ENCODE data around the gene CCNG2. TPM values are rescaled to one million over a fixed set of nuclear protein-coding genes. Genes with fewer than 3 reads are reported as not detected.

Gene CCNG2
- total and polyA plus RNA-seq, 9 of the 15 experiments (the other 6 are each of a cell fraction or from before 2014, with no cell fraction given) = 0.49 to 6.6 (median 2.9) TPM

GRCh38 chr4:77194989-77195388 is 38.0 kb downstream of the CCNG2 start (continued):
- no peak for TF ChIP-seq CBX5 (IDR thresholded peaks at IDR 0.05; ENCODE audit: borderline replicate concordance, low read depth)

GRCh38 chr4:77196866-77197265 is 39.9 kb downstream of the CCNG2 start:
- H2AFZ ChIP-seq (ENCODE audit: low read depth, low read length) = no peak overlapping the region
- TF ChIP-seq BRF1 (IDR thresholded peaks at IDR 0.05; ENCODE audit: borderline replicate concordance, extremely low read depth, insufficient read length) = no peak
- no peaks in the 10 kb centered on the region for H3K9me3 ChIP-seq (replicated peaks; ENCODE audit: control insufficient read depth, insufficient read depth, low read depth, low read length)
- no peak overlapping the region for H3K9ac ChIP-seq (ENCODE audit: insufficient read depth in 1 of 2, low read depth in 2 of 2, low read length in 2 of 2)
- BruUV-seq (replicated peaks) = no TSS peak
- no peaks in the 10 kb centered on the region for H3K9me1 ChIP-seq (ENCODE audit: control insufficient read depth, insufficient read depth, low read length)
- no peak for FAIRE-seq
- no peak for DNase-seq (ENCODE audit: extremely low read depth in 1 of 4, low spot score in 3 of 4)
- 15% methylated on average over 4 of the region's 4 CpGs for WGBS (ENCODE audit: insufficient coverage, low coverage, missing lambda C conversion rate)
- intact Hi-C loops (cut with micrococcal nuclease) (no loop called here), in situ Hi-C loops (cut with MboI) (no loop called here)
- no peak overlapping the region for H3K27ac ChIP-seq (ENCODE audit: extremely low read depth, low read depth, low read length)
- H3K4me3 ChIP-seq = no peak overlapping the region
- no peaks in the 10 kb centered on the region for H3K4me1 ChIP-seq (replicated peaks in 1 of 2; ENCODE audit: control insufficient read depth in 2 of 2, insufficient read depth in 2 of 2, low read length in 2 of 2)
- no peaks in the 10 kb centered on the region for H3K36me3 ChIP-seq (ENCODE audit: control insufficient read depth, insufficient read depth, low read length)
- no peak for ATAC-seq
- no peak overlapping the region for H3K4me2 ChIP-seq (ENCODE audit: insufficient read depth, low read length)
- peaks cover 29 to 54% of the 10 kb centered on the region in 2 experiments for H3K27me3 ChIP-seq (ENCODE audit: control insufficient read depth in 2 of 2, insufficient read depth in 2 of 2, low read length in 2 of 2)
- ChIA-PET CTCF (ENCODE audit: low intra/inter-chr PET ratio) (no interaction called here), POLR2A (interaction anchor here (0.5 kb wide), 1 partner anchor 104 kb away, joined by 3 read pairs; no protein-coding TSS in a partner anchor)
- H3K79me2 ChIP-seq (ENCODE audit: control insufficient read depth, insufficient read depth, low read length) = no peaks in the 10 kb centered on the region
- H4K20me1 ChIP-seq (replicated peaks; ENCODE audit: control insufficient read depth, insufficient read depth, low read length) = no peaks in the 10 kb centered on the region

GRCh38 chr4:77197361-77197760 is 40.4 kb downstream of the CCNG2 start:
- POLR2A ChIA-PET = interaction anchor here (0.5 kb wide), 1 partner anchor 105 kb away, joined by 3 read pairs; no protein-coding TSS in a partner anchor
- H2AFZ ChIP-seq (ENCODE audit: low read depth, low read length) = no peak overlapping the region
- FAIRE-seq = no peak
- TF ChIP-seq XRCC4 (IDR thresholded peaks at IDR 0.05; ENCODE audit: extremely low read depth, insufficient read depth, insufficient read length) (no peak), ZNF668 (CRISPR knock-in tag; IDR thresholded peaks at IDR 0.05) (no peak), SRF (CRISPR knock-in tag; IDR thresholded peaks at IDR 0.05) (no peak), TFAM (CRISPR knock-in tag; conservative IDR thresholded peaks at IDR 0.05) (no peak), TRIM28 (IDR thresholded peaks at IDR 0.05) (no peak)

More at GRCh38 chr4:77197361-77197760, 40.4 kb downstream of the CCNG2 start:
- Histone ChIP-seq H3K9ac (ENCODE audit: insufficient read depth in 1 of 2, low read depth in 2 of 2, low read length in 2 of 2) (no peak overlapping the region), H4K20me1 (replicated peaks; ENCODE audit: control insufficient read depth, insufficient read depth, low read length) (no peaks in the 10 kb centered on the region), H3K79me2 (ENCODE audit: control insufficient read depth, insufficient read depth, low read length) (no peaks in the 10 kb centered on the region), H3K9me1 (ENCODE audit: control insufficient read depth, insufficient read depth, low read length) (no peaks in the 10 kb centered on the region), H3K4me1 (replicated peaks in 1 of 2; ENCODE audit: control insufficient read depth in 2 of 2, insufficient read depth in 2 of 2, low read length in 2 of 2) (no peaks in the 10 kb centered on the region), H3K36me3 (ENCODE audit: control insufficient read depth, insufficient read depth, low read length) (no peaks in the 10 kb centered on the region), H3K9me3 (replicated peaks; ENCODE audit: control insufficient read depth, insufficient read depth, low read depth, low read length) (no peaks in the 10 kb centered on the region), H3K4me3 (no peak overlapping the region), H3K4me2 (ENCODE audit: insufficient read depth, low read length) (no peak overlapping the region), H3K27me3 (ENCODE audit: control insufficient read depth in 2 of 2, insufficient read depth in 2 of 2, low read length in 2 of 2) (peaks cover 29 to 54% of the 10 kb centered on the region in 2 experiments), H3K27ac (ENCODE audit: extremely low read depth, low read depth, low read length) (no peak overlapping the region)
- in situ Hi-C loops (cut with MboI) (no loop called here), intact Hi-C loops (cut with micrococcal nuclease) (no loop called here)
- CTCF ChIA-PET (ENCODE audit: low intra/inter-chr PET ratio) = no interaction called here
- DNase-seq (ENCODE audit: extremely low read depth in 1 of 4, low spot score in 3 of 4) (no peak), ATAC-seq (no peak)
- no TSS peak for BruUV-seq (replicated peaks)
- WGBS (ENCODE audit: insufficient coverage, low coverage, missing lambda C conversion rate) = 0% methylated on average over 5 of the region's 5 CpGs
